Skeletal muscle satellite cell (primary cell): ENCODE data around the gene PTPRN.

ENCODE experiments used
- H3K27me3 ChIP-seq: 2 replicates; pipeline ENCODE4 v1.7.0; 2013; ENCODE audit warnings: low read length; ENCODE audit not compliant: control insufficient read depth, insufficient read depth
- H3K36me3 ChIP-seq: 2 replicates; pipeline ENCODE4 v1.7.0; 2013; ENCODE audit warnings: mild to moderate bottlenecking, control low read depth, low read length; ENCODE audit not compliant: insufficient read depth
- H3K4me1 ChIP-seq: 2 replicates; pipeline ENCODE4 v1.7.0; 2013; ENCODE audit warnings: low read length; ENCODE audit not compliant: control insufficient read depth, insufficient read depth
- H3K4me2 ChIP-seq: 2 replicates; pipeline ENCODE4 v1.7.0; 2013; ENCODE audit warnings: mild to moderate bottlenecking, low read length
- H3K4me3 ChIP-seq: 2 replicates; pipeline ENCODE4 v1.7.0; 2013; ENCODE audit warnings: low read length
- H3K9ac ChIP-seq: 2 replicates; pipeline ENCODE4 v1.7.0; 2013; ENCODE audit warnings: mild to moderate bottlenecking, low read depth, low read length, moderate library complexity
- H3K9me3 ChIP-seq: replicated peaks from 2 replicates; pipeline ENCODE4 v1.7.0; 2013; ENCODE audit warnings: mild to moderate bottlenecking, control low read depth, low read length

Gene PTPRN

GRCh38 chr2:219284501-219285372 is 24.5 kb downstream of the PTPRN start:
- Histone ChIP-seq H3K36me3 (peaks cover 31% of the 10 kb centered on the region), H3K4me3 (no peak overlapping the region), H3K27me3 (no peaks in the 10 kb centered on the region), H3K4me1 (peaks cover 35% of the 10 kb centered on the region), H3K9me3 (no peaks in the 10 kb centered on the region), H3K4me2 (no peak overlapping the region), H3K9ac (no peak overlapping the region)

- H3K27me3 ChIP-seq = no peaks in the 10 kb centered on the region
- H3K9ac ChIP-seq = no peak overlapping the region
- H3K4me1 ChIP-seq = peaks cover 37% of the 10 kb centered on the region
- no peak overlapping the region for H3K4me3 ChIP-seq
- no peak overlapping the region for H3K4me2 ChIP-seq
- H3K9me3 ChIP-seq = no peaks in the 10 kb centered on the region
- peaks cover 31% of the 10 kb centered on the region for H3K36me3 ChIP-seq
Observed at GRCh38 chr2:219282943-219283581, 26.1 kb downstream of the PTPRN start.

GRCh38 chr2:219282375-219282774 is 26.8 kb downstream of the PTPRN start:
- peaks cover 41% of the 10 kb centered on the region for H3K4me1 ChIP-seq
- no peak overlapping the region for H3K4me2 ChIP-seq
- no peaks in the 10 kb centered on the region for H3K9me3 ChIP-seq
- peaks cover 31% of the 10 kb centered on the region for H3K36me3 ChIP-seq
- no peak overlapping the region for H3K9ac ChIP-seq
- H3K27me3 ChIP-seq = no peaks in the 10 kb centered on the region
- H3K4me3 ChIP-seq = no peak overlapping the region

- Histone ChIP-seq H3K36me3 (peaks cover 31% of the 10 kb centered on the region), H3K4me2 (no peak overlapping the region)
Observed at GRCh38 chr2:219281588-219281987, 27.6 kb downstream of the PTPRN start.

GRCh38 chr2:219280651-219281050 is 28.6 kb downstream of the PTPRN start:
- H3K4me2 ChIP-seq = peak overlapping the region; percentile 95
- H3K9ac ChIP-seq = peak overlapping the region; percentile 90
- peaks cover 27% of the 10 kb centered on the region for H3K4me1 ChIP-seq
- H3K36me3 ChIP-seq = peaks cover 31% of the 10 kb centered on the region
- no peaks in the 10 kb centered on the region for H3K27me3 ChIP-seq
- peak overlapping the region; percentile 73 for H3K4me3 ChIP-seq
- H3K9me3 ChIP-seq = no peaks in the 10 kb centered on the region

More at GRCh38 chr2:219281588-219281987, 27.6 kb downstream of the PTPRN start:
- no peak overlapping the region for H3K4me3 ChIP-seq
- no peaks in the 10 kb centered on the region for H3K27me3 ChIP-seq
- H3K4me1 ChIP-seq = peaks cover 35% of the 10 kb centered on the region
- no peaks in the 10 kb centered on the region for H3K9me3 ChIP-seq
- H3K9ac ChIP-seq = no peak overlapping the region

- Histone ChIP-seq H3K27me3 (no peaks in the 10 kb centered on the region), H3K4me3 (peak overlapping the region; percentile 73), H3K36me3 (peaks cover 31% of the 10 kb centered on the region), H3K4me1 (peaks cover 21% of the 10 kb centered on the region), H3K9me3 (no peaks in the 10 kb centered on the region), H3K4me2 (peak overlapping the region; percentile 95), H3K9ac (peak overlapping the region; percentile 90)
Observed at GRCh38 chr2:219279916-219280516, 29.2 kb downstream of the PTPRN start.

- Histone ChIP-seq H3K9ac (peak within 1 kb of the TSS; percentile 90), H3K36me3 (peaks cover 26% of the 10 kb centered on the region), H3K9me3 (no peaks in the 10 kb centered on the region), H3K4me2 (peak within 1 kb of the TSS; percentile 95), H3K27me3 (no peaks in the 10 kb centered on the region), H3K4me1 (peaks cover 28% of the 10 kb centered on the region), H3K4me3 (peak within 1 kb of the TSS; percentile 73)
Observed at GRCh38 chr2:219279151-219279915, 29.9 kb downstream of the PTPRN start, which contains the start of gene DNAJB2. TSS of gene DNAJB2 (plus strand) at chr2:219279366. CDS start at chr2:219279834, 468 bp downstream.

- no peaks in the 10 kb centered on the region for H3K9me3 ChIP-seq
- H3K9ac ChIP-seq = peak overlapping the region; percentile 80
- H3K27me3 ChIP-seq = no peaks in the 10 kb centered on the region
- peaks cover 20% of the 10 kb centered on the region for H3K36me3 ChIP-seq
- H3K4me2 ChIP-seq = peak overlapping the region; percentile 95
- H3K4me1 ChIP-seq = peaks cover 34% of the 10 kb centered on the region
- H3K4me3 ChIP-seq = peak overlapping the region; percentile 51
Observed at GRCh38 chr2:219278655-219279150, 30.5 kb downstream of the PTPRN start.

- peak overlapping the region; percentile 51 for H3K4me3 ChIP-seq
- peaks cover 17% of the 10 kb centered on the region for H3K36me3 ChIP-seq
- H3K27me3 ChIP-seq = no peaks in the 10 kb centered on the region
- no peaks in the 10 kb centered on the region for H3K9me3 ChIP-seq
- H3K9ac ChIP-seq = peak overlapping the region; percentile 80
- H3K4me1 ChIP-seq = peaks cover 38% of the 10 kb centered on the region
- peak overlapping the region; percentile 95 for H3K4me2 ChIP-seq
Observed at GRCh38 chr2:219277703-219278654, 31.2 kb downstream of the PTPRN start.

- no peaks in the 10 kb centered on the region for H3K9me3 ChIP-seq
- H3K4me1 ChIP-seq = peaks cover 30% of the 10 kb centered on the region
- H3K36me3 ChIP-seq = no peaks in the 10 kb centered on the region
- peaks cover 9% of the 10 kb centered on the region for H3K27me3 ChIP-seq
- peak overlapping the region; percentile 58 for H3K4me2 ChIP-seq
- H3K4me3 ChIP-seq = peak overlapping the region; percentile 18
- H3K9ac ChIP-seq = peak overlapping the region; percentile 25
Observed at GRCh38 chr2:219274361-219274921, 34.8 kb downstream of the PTPRN start.
